Activated T-cell treated with anti-CD3 and anti-CD28 coated beads for 24 hours (primary cell): ENCODE data around the gene EZH2.

Experiments
- DNase-seq: peaks from one replicate; pipeline ENCODE4 v3.0.0-alpha.2; 2020; ENCODE audit warnings: low read depth

Gene EZH2

GRCh38 chr7:148806187-148806586, 77.9 kb downstream of the EZH2 start:
- DNase-seq: no peak

GRCh38 chr7:148804343-148805235, 79.5 kb downstream of the EZH2 start:
- DNase-seq: no peak

- DNase-seq: no peak
These were observed 81.0 kb downstream of the EZH2 start for GRCh38 chr7:148803094-148803493.

GRCh38 chr7:148802101-148802493, 82.0 kb downstream of the EZH2 start:
- no peak for DNase-seq

- no peak for DNase-seq
These were observed 83.4 kb downstream of the EZH2 start for GRCh38 chr7:148800677-148801076.

- DNase-seq: no peak
These were observed 84.1 kb downstream of the EZH2 start for GRCh38 chr7:148799893-148800555.

GRCh38 chr7:148796841-148797240, 87.2 kb downstream of the EZH2 start:
- no peak for DNase-seq

- no peak for DNase-seq
These were observed 89.6 kb downstream of the EZH2 start for GRCh38 chr7:148794476-148794875.

- DNase-seq: no peak
These were observed 90.5 kb downstream of the EZH2 start for GRCh38 chr7:148793590-148793989.

GRCh38 chr7:148791546-148791945, 92.5 kb downstream of the EZH2 start:
- DNase-seq: no peak

GRCh38 chr7:148790850-148791249, 93.2 kb downstream of the EZH2 start:
- no peak for DNase-seq

GRCh38 chr7:148790131-148790726, 93.9 kb downstream of the EZH2 start:
- DNase-seq: no peak

- DNase-seq: no peak
These were observed 94.9 kb downstream of the EZH2 start for GRCh38 chr7:148789220-148789619.

GRCh38 chr7:148787571-148788295, 96.4 kb downstream of the EZH2 start:
- DNase-seq: no peak

GRCh38 chr7:148783801-148784527, 100.1 kb downstream of the EZH2 start:
- no peak for DNase-seq

GRCh38 chr7:148782757-148783456, 101.2 kb downstream of the EZH2 start:
- no peak for DNase-seq

GRCh38 chr7:148774471-148774870, 109.6 kb downstream of the EZH2 start:
- DNase-seq: no peak

GRCh38 chr7:148773334-148773733, 110.8 kb downstream of the EZH2 start:
- peak; percentile 9 for DNase-seq

GRCh38 chr7:148772297-148773089, 111.6 kb downstream of the EZH2 start:
- DNase-seq: peak; percentile 19

GRCh38 chr7:148770004-148770403, 114.1 kb downstream of the EZH2 start:
- DNase-seq: no peak
